Keratinocyte (primary cell): ENCODE data around the gene DTX3.

Experiments used
- EZH2 ChIP-seq: IDR thresholded peaks from one replicate; pipeline ENCODE4 v1.6.1; 2012; ENCODE audit warnings: inconsistent platforms, mild to moderate bottlenecking, low read length, moderate library complexity
- TF ChIP-seq, protein P1 (sequence below), 3 experiments: IDR thresholded peaks in 1 of 3; conservative IDR thresholded peaks in 1 of 3; optimal IDR thresholded peaks in 1 of 3; 2 replicates in 2 of 3; 3 replicates in 1 of 3; pipeline versions ENCODE3 to v1.5.1; 2011; ENCODE audit warnings: low read length in 3 of 3, mild to moderate bottlenecking in 3 of 3, moderate library complexity in 2 of 3, control low read depth in 1 of 3, inconsistent platforms in 1 of 3; ENCODE audit not compliant: insufficient read depth in 2 of 3; ENCODE audit errors: extremely low read depth in 1 of 3

DNA sequence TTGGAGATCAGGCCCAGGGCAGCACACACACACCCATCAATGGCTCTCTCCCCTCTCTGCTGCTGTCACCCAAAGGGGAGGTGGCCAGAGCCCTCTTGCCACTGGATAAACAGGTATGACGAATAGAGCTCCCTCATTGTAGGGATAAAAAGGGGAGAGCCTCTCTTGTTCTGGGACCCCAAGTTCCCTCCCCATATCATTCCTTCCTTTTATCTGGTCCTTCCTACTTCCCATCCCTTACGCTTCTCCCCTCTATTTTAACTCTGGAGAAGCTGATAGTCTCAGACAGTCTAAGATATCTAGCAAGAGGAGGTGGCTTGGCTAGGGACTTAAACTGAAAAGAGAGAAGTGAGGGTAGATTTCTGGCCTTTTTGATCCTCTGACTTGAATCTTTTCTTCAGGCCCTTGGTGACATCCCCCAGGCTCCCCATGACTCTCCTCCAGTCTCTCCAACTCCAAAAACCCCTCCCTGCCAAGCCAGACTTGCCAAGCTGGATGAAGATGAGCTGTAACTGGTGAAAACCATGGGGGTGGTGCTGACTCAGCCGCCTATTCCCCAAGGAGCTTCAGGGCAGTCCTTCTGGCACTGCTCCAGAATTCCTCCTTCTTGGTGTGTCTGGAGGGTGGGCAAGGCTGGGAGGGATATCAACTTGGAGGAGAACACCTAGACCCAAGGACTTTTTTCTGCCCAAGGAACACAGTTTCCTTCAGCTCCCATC lies 11.9 kb downstream of the DTX3 start:
- TF ChIP-seq, protein P1, sequence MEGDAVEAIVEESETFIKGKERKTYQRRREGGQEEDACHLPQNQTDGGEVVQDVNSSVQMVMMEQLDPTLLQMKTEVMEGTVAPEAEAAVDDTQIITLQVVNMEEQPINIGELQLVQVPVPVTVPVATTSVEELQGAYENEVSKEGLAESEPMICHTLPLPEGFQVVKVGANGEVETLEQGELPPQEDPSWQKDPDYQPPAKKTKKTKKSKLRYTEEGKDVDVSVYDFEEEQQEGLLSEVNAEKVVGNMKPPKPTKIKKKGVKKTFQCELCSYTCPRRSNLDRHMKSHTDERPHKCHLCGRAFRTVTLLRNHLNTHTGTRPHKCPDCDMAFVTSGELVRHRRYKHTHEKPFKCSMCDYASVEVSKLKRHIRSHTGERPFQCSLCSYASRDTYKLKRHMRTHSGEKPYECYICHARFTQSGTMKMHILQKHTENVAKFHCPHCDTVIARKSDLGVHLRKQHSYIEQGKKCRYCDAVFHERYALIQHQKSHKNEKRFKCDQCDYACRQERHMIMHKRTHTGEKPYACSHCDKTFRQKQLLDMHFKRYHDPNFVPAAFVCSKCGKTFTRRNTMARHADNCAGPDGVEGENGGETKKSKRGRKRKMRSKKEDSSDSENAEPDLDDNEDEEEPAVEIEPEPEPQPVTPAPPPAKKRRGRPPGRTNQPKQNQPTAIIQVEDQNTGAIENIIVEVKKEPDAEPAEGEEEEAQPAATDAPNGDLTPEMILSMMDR (optimal IDR thresholded peaks at IDR 0.05 in 1 of 3, IDR thresholded peaks at IDR 0.05 in 1 of 3, conservative IDR thresholded peaks at IDR 0.05 in 1 of 3; ENCODE audit: extremely low read depth in 1 of 3, insufficient read depth in 2 of 3, low read length in 3 of 3), result no peak
- no peak for TF ChIP-seq EZH2
